IMR-90 (cell line): ENCODE data around the gene SLC30A7. TPM values are rescaled to one million over a fixed set of nuclear protein-coding genes. Genes with fewer than 3 reads are reported as not detected.

ENCODE experiments used
- ATAC-seq: fragments of 200-7000 bp; cut with Tn5 transposase; 2 replicates; pipeline ENCODE4 v1.9.1; 2020; ENCODE audit warnings: low read depth, mild to moderate bottlenecking, moderate library complexity
- BruUV-seq: library from RNA; stranded (reverse); fragments of 400-500 nt; replicated peaks from 2 replicates; lab custom pipeline; 2021; lab: Mats Ljungman, UMichigan
- CTCF ChIA-PET: fragments of 300-600 bp; formaldehyde crosslinking; extraction: SDS; loops from one replicate; lab custom pipeline; 2021; ENCODE audit warnings: antibody characterized with exemption; lab: Yijun Ruan, JAX
- POLR2A ChIA-PET: fragments of 300-600 bp; sonication (Branson Sonifier 250); formaldehyde crosslinking; loops from one replicate; lab custom pipeline; 2022; ENCODE audit warnings: antibody characterized with exemption; ENCODE audit not compliant: unreplicated experiment; lab: Charles Lee
- DNase-seq: peaks from one replicate; pipeline ENCODE4 v3.0.0; 2013
- H2AFZ ChIP-seq: replicated peaks from 2 replicates; pipeline ENCODE3; 2013; ENCODE audit warnings: low read length, mild to moderate bottlenecking; ENCODE audit not compliant: poor library complexity
- H2AK5ac ChIP-seq: 2 replicates; pipeline ENCODE4 v1.6.1; 2013; ENCODE audit warnings: low read depth, low read length, inconsistent platforms
- H2AK9ac ChIP-seq: replicated peaks from 2 replicates; pipeline ENCODE3; 2013; ENCODE audit warnings: mild to moderate bottlenecking, low read depth, low read length, moderate library complexity; ENCODE audit not compliant: poor library complexity
- H2BK120ac ChIP-seq: 2 replicates; pipeline ENCODE4 v1.6.1; 2013; ENCODE audit warnings: low read depth, low read length, inconsistent platforms
- H2BK15ac ChIP-seq: 3 replicates; pipeline ENCODE4 v1.6.1; 2013; ENCODE audit warnings: low read depth, low read length, inconsistent platforms
- H2BK20ac ChIP-seq: 2 replicates; pipeline ENCODE4 v1.6.1; 2013; ENCODE audit warnings: low read depth, mild to moderate bottlenecking, inconsistent platforms, low read length, moderate library complexity
- H2BK5ac ChIP-seq: 2 replicates; pipeline ENCODE4 v1.6.1; 2013; ENCODE audit warnings: mild to moderate bottlenecking, low read depth, low read length, inconsistent platforms; ENCODE audit not compliant: poor library complexity, severe bottlenecking
- H3K14ac ChIP-seq: replicated peaks from 2 replicates; pipeline ENCODE4 v1.6.1; 2013; ENCODE audit warnings: low read depth, low read length, inconsistent platforms
- H3K18ac ChIP-seq: 2 replicates; pipeline ENCODE4 v1.6.1; 2013; ENCODE audit warnings: low read depth, low read length, control low read depth
- H3K23ac ChIP-seq: 2 replicates; pipeline ENCODE4 v1.6.1; 2013; ENCODE audit warnings: low read depth, low read length, inconsistent platforms
- H3K27ac ChIP-seq: 2 replicates; pipeline ENCODE4 v1.5.1; 2013; ENCODE audit warnings: mild to moderate bottlenecking, control low read depth, low read length; ENCODE audit not compliant: insufficient read depth
- H3K27me3 ChIP-seq: 2 replicates; pipeline ENCODE4 v1.6.1; 2013; ENCODE audit warnings: low read length; ENCODE audit not compliant: control insufficient read depth, insufficient read depth
- H3K36me3 ChIP-seq: 2 replicates; pipeline ENCODE4 v1.6.1; 2013; ENCODE audit warnings: low read length, mixed read lengths; ENCODE audit not compliant: control insufficient read depth, insufficient read depth
- H3K4ac ChIP-seq: 2 replicates; pipeline ENCODE4 v1.6.1; 2013; ENCODE audit warnings: low read depth, low read length, inconsistent platforms
- H3K4me1 ChIP-seq: 2 replicates; pipeline ENCODE4 v1.6.1; 2013; ENCODE audit warnings: low read length, mixed read lengths; ENCODE audit not compliant: control insufficient read depth, insufficient read depth
- H3K4me2 ChIP-seq: 2 replicates; pipeline ENCODE4 v1.6.1; 2013; ENCODE audit warnings: low read depth, mild to moderate bottlenecking, control low read depth, low read length, moderate library complexity
- H3K4me3 ChIP-seq: 2 replicates; pipeline ENCODE4 v1.5.1; 2013; ENCODE audit warnings: low read depth, mild to moderate bottlenecking, control low read depth, low read length, moderate library complexity; ENCODE audit not compliant: insufficient read depth
- H3K56ac ChIP-seq: 2 replicates; pipeline ENCODE4 v1.6.1; 2013; ENCODE audit warnings: low read length, inconsistent platforms; ENCODE audit not compliant: insufficient read depth; ENCODE audit errors: extremely low read depth
- H3K79me1 ChIP-seq, 2 experiments: 2 replicates each; pipeline ENCODE4 v1.6.1; 2013; ENCODE audit warnings: low read length in 2 of 2, inconsistent platforms in 1 of 2, low read depth in 1 of 2
- H3K9ac ChIP-seq: 2 replicates; pipeline ENCODE4 v1.6.1; 2013; ENCODE audit warnings: low read depth, low read length, control low read depth
- H3K9me1 ChIP-seq: 2 replicates; pipeline ENCODE4 v1.6.1; 2013; ENCODE audit warnings: low read length, inconsistent platforms; ENCODE audit not compliant: insufficient read depth
- H3K9me3 ChIP-seq: 2 replicates; pipeline ENCODE4 v1.6.1; 2013; ENCODE audit warnings: low read length; ENCODE audit not compliant: control insufficient read depth, insufficient read depth
- H4K20me1 ChIP-seq: 2 replicates; pipeline ENCODE4 v1.6.1; 2013; ENCODE audit warnings: low read length, inconsistent platforms; ENCODE audit not compliant: insufficient read depth
- H4K5ac ChIP-seq: 2 replicates; pipeline ENCODE4 v1.6.1; 2013; ENCODE audit warnings: mild to moderate bottlenecking, low read depth, low read length, control low read depth
- H4K8ac ChIP-seq, 2 experiments: 2 replicates each; pipeline ENCODE4 v1.6.1; 2013; ENCODE audit warnings: low read depth in 2 of 2, low read length in 2 of 2, control low read depth in 1 of 2, inconsistent platforms in 1 of 2
- H4K91ac ChIP-seq: 2 replicates; pipeline ENCODE4 v1.6.1; 2013; ENCODE audit warnings: low read depth, low read length, inconsistent platforms; ENCODE audit not compliant: insufficient read depth
- BHLHE40 ChIP-seq: fragments of 150-350 bp; IDR thresholded peaks from 2 replicates; pipeline ENCODE4 v1.6.1; 2016; ENCODE audit warnings: mild to moderate bottlenecking, low read depth, low read length
- CEBPB ChIP-seq: IDR thresholded peaks from 2 replicates; pipeline ENCODE4 v1.6.1; 2012; ENCODE audit warnings: low read depth, low read length, improper control_type of control experiment
- CHD1 ChIP-seq: IDR thresholded peaks from 2 replicates; pipeline ENCODE4 v1.6.1; 2012; ENCODE audit warnings: low read depth, low read length, improper control_type of control experiment
- MAZ ChIP-seq: IDR thresholded peaks from 2 replicates; pipeline ENCODE4 v1.6.1; 2012; ENCODE audit warnings: low read depth, mild to moderate bottlenecking, low read length, improper control_type of control experiment, moderate library complexity, borderline replicate concordance
- POLR2A ChIP-seq: IDR thresholded peaks from 2 replicates; pipeline ENCODE4 v1.6.1; 2012; ENCODE audit warnings: mild to moderate bottlenecking, low read depth, low read length
- RAD21 ChIP-seq: IDR thresholded peaks from 2 replicates; pipeline ENCODE4 v1.6.1; 2012; ENCODE audit warnings: low read length, improper control_type of control experiment
- WGBS, 2 experiments: methylation state at CpG; one replicate each; pipeline versions ENCODE4 v1.1.5 to v1.1.7; 2013; ENCODE audit warnings: missing lambda C conversion rate in 2 of 2; ENCODE audit not compliant: insufficient read length in 1 of 2; ENCODE audit errors: extremely low coverage in 2 of 2; 5-methylcytosine and 5-hydroxymethylcytosine counted together
- dilution Hi-C: fragments of 300-500 bp; cut with HindIII; formaldehyde crosslinking; loops from one replicate; pipeline ENCODE4 v1.14.3; 2018; ENCODE audit warnings: low sequenced_read_pairs; ENCODE audit not compliant: unreplicated experiment
- in situ Hi-C: fragments of 300-500 bp; cut with MboI; formaldehyde crosslinking; loops from 3 replicates; pipeline ENCODE4 v1.14.3; 2019; ENCODE audit warnings: low sequenced_read_pairs, inconsistent platforms, mixed read lengths
- intact Hi-C: fragments of 100-400 bp; cut with micrococcal nuclease; formaldehyde crosslinking; loops from 2 replicates; pipeline ENCODE4 v1.10.0; 2022
- polyA plus RNA-seq, 3 experiments: library from polyadenylated mRNA; depleted of rRNA; stranded (reverse); fragments of >200 nt; gene quantifications; 2 replicates each; pipeline ENCODE4 v1.2.3, GENCODE V29; 2012; ENCODE audit warnings: low replicate concordance in 1 of 3
- total RNA-seq: library from RNA; depleted of rRNA; stranded (reverse); fragments of >200 nt; gene quantifications from 2 replicates; pipeline ENCODE4 v1.2.3, GENCODE V29; 2012
- TF ChIP-seq, protein P1 (sequence below): fragments of 150-350 bp; IDR thresholded peaks from 2 replicates; pipeline ENCODE4 v1.6.1; 2016; ENCODE audit warnings: low read depth, mild to moderate bottlenecking, low read length, moderate library complexity, borderline replicate concordance

The SLC30A7 gene
- total and polyA plus RNA-seq, 2 of the 4 experiments (the other 2 are of a cell fraction), result 8.4 to 60.2 TPM

GRCh38 chr1:101025657-101026429 lies 130.0 kb downstream of the SLC30A7 start, which contains the start of gene DPH5:
TSS of gene DPH5 (minus strand) at chr1:101025784. CDS start at chr1:101025443, 341 bp downstream.
- Histone ChIP-seq H4K5ac (peak within 1 kb of the TSS; percentile 88), H4K91ac (peak within 1 kb of the TSS; percentile 71), H2BK5ac (peak within 1 kb of the TSS; percentile 86), H2BK120ac (peak within 1 kb of the TSS; percentile 87), H2BK15ac (peak within 1 kb of the TSS; percentile 80; the same call in 1 of the 3 replicates), H3K9ac (peak within 1 kb of the TSS; percentile 98), H3K9me1 (no peaks in the 10 kb centered on the region; the same call in 1 of the 2 replicates), H3K18ac (peak within 1 kb of the TSS; percentile 91), H3K27ac (peak within 1 kb of the TSS; percentile 97), H2AK9ac (peak within 1 kb of the TSS; percentile 88), H2AFZ (peak within 1 kb of the TSS; percentile 97), H3K4me2 (peak within 1 kb of the TSS; percentile 96), H3K4ac (peak within 1 kb of the TSS; percentile 97), H3K56ac (peak within 1 kb of the TSS; percentile 98), H3K4me3 (peak within 1 kb of the TSS; percentile 82), H3K23ac (peak within 1 kb of the TSS; percentile 96), H2AK5ac (peak within 1 kb of the TSS; percentile 91; the same call in 1 of the 2 replicates), H3K14ac (peak within 1 kb of the TSS; percentile 98), H3K36me3 (no peaks in the 10 kb centered on the region), H3K9me3 (no peaks in the 10 kb centered on the region), H3K79me1 (peaks cover 17 to 47% of the 10 kb centered on the region in 2 experiments; a peak in 3 of 4 replicates), H4K8ac (peak within 1 kb of the TSS; percentile 90 to 99), H2BK20ac (peak within 1 kb of the TSS; percentile 50; the same call in 1 of the 2 replicates), H3K27me3 (no peaks in the 10 kb centered on the region), H4K20me1 (no peaks in the 10 kb centered on the region), H3K4me1 (0 out of 2 replicates have a peak, but pooled peaks cover 2% of the 10 kb centered on the region)
- intact Hi-C loops, result loop anchor here (1.0 kb wide), 2 partner anchors 212 to 262 kb away; no protein-coding TSS in a partner anchor
- ATAC-seq (peak; percentile 98), DNase-seq (peak; percentile 91)
- 0% methylated on average over 18 of the region's 37 CpGs; no CpG with 5 or more reads in 1 of the 2 experiments for WGBS, 2 experiments
- dilution Hi-C loops, result no loop called here
- in situ Hi-C loops, result loop anchor here (25.0 kb wide), 1 partner anchor 211 kb away; the partner anchor contains the start of gene S1PR1
- TSS peak; percentile 51 for BruUV-seq
- TF ChIP-seq, protein P1, sequence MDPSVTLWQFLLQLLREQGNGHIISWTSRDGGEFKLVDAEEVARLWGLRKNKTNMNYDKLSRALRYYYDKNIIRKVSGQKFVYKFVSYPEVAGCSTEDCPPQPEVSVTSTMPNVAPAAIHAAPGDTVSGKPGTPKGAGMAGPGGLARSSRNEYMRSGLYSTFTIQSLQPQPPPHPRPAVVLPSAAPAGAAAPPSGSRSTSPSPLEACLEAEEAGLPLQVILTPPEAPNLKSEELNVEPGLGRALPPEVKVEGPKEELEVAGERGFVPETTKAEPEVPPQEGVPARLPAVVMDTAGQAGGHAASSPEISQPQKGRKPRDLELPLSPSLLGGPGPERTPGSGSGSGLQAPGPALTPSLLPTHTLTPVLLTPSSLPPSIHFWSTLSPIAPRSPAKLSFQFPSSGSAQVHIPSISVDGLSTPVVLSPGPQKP, result no peak
- TF ChIP-seq CHD1, result no peak
- TF ChIP-seq CEBPB, result peak; percentile 80
- peak; percentile 89 for TF ChIP-seq POLR2A
- TF ChIP-seq RAD21, result no peak
- TF ChIP-seq BHLHE40, result no peak
- peak; percentile 88 for TF ChIP-seq MAZ
- ChIA-PET CTCF (no interaction called here), POLR2A (no interaction called here)
